ENCODE results near the gene PPP1CB. TPM values are rescaled to one million over a fixed set of nuclear protein-coding genes. Genes with fewer than 3 reads are reported as not detected.

PPP1CB gene
- total RNA-seq, 1 experiment from 2014 or later, result 180 TPM

DNA sequence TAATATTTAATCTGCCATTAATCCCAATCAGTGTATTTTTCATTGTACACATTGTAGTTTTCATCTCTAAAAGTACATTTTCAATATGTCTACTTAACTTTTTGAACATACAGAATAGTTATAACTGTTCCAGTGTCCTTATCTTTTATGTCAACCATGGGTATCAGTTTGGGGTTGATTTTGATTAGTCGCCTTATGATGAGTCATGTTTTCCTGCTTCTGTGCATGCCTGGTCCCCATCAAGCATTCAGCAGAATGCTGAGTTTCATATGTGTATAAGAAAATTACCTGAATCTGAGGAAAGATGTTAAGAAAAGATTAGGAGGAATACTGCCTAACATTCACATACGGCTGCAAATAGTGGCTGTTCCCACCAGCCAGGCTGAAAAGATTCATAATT is 76.8 kb downstream of the PPP1CB start:
- Histone ChIP-seq H3K27me3 (ENCODE audit: control insufficient read depth, insufficient read depth, low read length) (no peaks in the 10 kb centered on the region), H3K36me3 (ENCODE audit: control insufficient read depth, insufficient read depth, low read length) (no peaks in the 10 kb centered on the region), H3K27ac (ENCODE audit: low read length) (no peak overlapping the region), H3K9me3 (ENCODE audit: control insufficient read depth, insufficient read depth, low read depth, low read length) (no peaks in the 10 kb centered on the region), H3K4me3 (ENCODE audit: low read depth in 2 of 2, low read length in 2 of 2) (no peak overlapping the region), H3K4me1 (ENCODE audit: control insufficient read depth, insufficient read depth, low read length) (no peaks in the 10 kb centered on the region)
- intact Hi-C loops (cut with micrococcal nuclease; ENCODE audit: unreplicated experiment), result no loop called here
- ChIA-PET CTCF (no interaction called here), POLR2A (no interaction called here)
- DNase-seq (ENCODE audit: low read depth, low spot score) (no peak), ATAC-seq (no peak)
- no TSS peak for BruUV-seq (replicated peaks)
- in situ Hi-C loops (cut with HindIII; ENCODE audit: low pct_unique_long_range_greater_than_20kb, low sequenced_read_pairs), result no loop called here
- TF ChIP-seq, protein P1, sequence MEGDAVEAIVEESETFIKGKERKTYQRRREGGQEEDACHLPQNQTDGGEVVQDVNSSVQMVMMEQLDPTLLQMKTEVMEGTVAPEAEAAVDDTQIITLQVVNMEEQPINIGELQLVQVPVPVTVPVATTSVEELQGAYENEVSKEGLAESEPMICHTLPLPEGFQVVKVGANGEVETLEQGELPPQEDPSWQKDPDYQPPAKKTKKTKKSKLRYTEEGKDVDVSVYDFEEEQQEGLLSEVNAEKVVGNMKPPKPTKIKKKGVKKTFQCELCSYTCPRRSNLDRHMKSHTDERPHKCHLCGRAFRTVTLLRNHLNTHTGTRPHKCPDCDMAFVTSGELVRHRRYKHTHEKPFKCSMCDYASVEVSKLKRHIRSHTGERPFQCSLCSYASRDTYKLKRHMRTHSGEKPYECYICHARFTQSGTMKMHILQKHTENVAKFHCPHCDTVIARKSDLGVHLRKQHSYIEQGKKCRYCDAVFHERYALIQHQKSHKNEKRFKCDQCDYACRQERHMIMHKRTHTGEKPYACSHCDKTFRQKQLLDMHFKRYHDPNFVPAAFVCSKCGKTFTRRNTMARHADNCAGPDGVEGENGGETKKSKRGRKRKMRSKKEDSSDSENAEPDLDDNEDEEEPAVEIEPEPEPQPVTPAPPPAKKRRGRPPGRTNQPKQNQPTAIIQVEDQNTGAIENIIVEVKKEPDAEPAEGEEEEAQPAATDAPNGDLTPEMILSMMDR (IDR thresholded peaks at IDR 0.05), result no peak
- TF ChIP-seq POLR2AphosphoS5 (IDR thresholded peaks at IDR 0.05; ENCODE audit: low read depth, low read length), result no peak
- TF ChIP-seq TCF7L2 (IDR thresholded peaks at IDR 0.05; ENCODE audit: low read depth, low read length), result no peak
- TF ChIP-seq SIN3A (IDR thresholded peaks at IDR 0.05; ENCODE audit: borderline replicate concordance, insufficient read depth, low read depth, low read length), result no peak
- TF ChIP-seq, protein P2, sequence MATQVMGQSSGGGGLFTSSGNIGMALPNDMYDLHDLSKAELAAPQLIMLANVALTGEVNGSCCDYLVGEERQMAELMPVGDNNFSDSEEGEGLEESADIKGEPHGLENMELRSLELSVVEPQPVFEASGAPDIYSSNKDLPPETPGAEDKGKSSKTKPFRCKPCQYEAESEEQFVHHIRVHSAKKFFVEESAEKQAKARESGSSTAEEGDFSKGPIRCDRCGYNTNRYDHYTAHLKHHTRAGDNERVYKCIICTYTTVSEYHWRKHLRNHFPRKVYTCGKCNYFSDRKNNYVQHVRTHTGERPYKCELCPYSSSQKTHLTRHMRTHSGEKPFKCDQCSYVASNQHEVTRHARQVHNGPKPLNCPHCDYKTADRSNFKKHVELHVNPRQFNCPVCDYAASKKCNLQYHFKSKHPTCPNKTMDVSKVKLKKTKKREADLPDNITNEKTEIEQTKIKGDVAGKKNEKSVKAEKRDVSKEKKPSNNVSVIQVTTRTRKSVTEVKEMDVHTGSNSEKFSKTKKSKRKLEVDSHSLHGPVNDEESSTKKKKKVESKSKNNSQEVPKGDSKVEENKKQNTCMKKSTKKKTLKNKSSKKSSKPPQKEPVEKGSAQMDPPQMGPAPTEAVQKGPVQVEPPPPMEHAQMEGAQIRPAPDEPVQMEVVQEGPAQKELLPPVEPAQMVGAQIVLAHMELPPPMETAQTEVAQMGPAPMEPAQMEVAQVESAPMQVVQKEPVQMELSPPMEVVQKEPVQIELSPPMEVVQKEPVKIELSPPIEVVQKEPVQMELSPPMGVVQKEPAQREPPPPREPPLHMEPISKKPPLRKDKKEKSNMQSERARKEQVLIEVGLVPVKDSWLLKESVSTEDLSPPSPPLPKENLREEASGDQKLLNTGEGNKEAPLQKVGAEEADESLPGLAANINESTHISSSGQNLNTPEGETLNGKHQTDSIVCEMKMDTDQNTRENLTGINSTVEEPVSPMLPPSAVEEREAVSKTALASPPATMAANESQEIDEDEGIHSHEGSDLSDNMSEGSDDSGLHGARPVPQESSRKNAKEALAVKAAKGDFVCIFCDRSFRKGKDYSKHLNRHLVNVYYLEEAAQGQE (IDR thresholded peaks at IDR 0.05; ENCODE audit: insufficient read depth in 1 of 2, low read depth in 2 of 2, low read length in 1 of 2), result no peak

GRCh38 chr2:28833740-28834470 is 82.3 kb downstream of the PPP1CB start:
- Histone ChIP-seq H3K36me3 (ENCODE audit: control insufficient read depth, insufficient read depth, low read length) (no peaks in the 10 kb centered on the region), H3K27me3 (ENCODE audit: control insufficient read depth, insufficient read depth, low read length) (no peaks in the 10 kb centered on the region), H3K27ac (ENCODE audit: low read length) (no peak overlapping the region), H3K4me3 (ENCODE audit: low read depth in 2 of 2, low read length in 2 of 2) (no peak overlapping the region), H3K9me3 (ENCODE audit: control insufficient read depth, insufficient read depth, low read depth, low read length) (no peaks in the 10 kb centered on the region), H3K4me1 (ENCODE audit: control insufficient read depth, insufficient read depth, low read length) (no peaks in the 10 kb centered on the region)
- ChIA-PET POLR2A (no interaction called here), CTCF (no interaction called here)
- ATAC-seq, result no peak
- TF ChIP-seq, protein P2 (IDR thresholded peaks at IDR 0.05; ENCODE audit: insufficient read depth in 1 of 2, low read depth in 2 of 2, low read length in 1 of 2), result no peak
- in situ Hi-C loops (cut with HindIII; ENCODE audit: low pct_unique_long_range_greater_than_20kb, low sequenced_read_pairs), result no loop called here
- intact Hi-C loops (cut with micrococcal nuclease; ENCODE audit: unreplicated experiment), result no loop called here
- DNase-seq (ENCODE audit: low read depth, low spot score), result no peak
- no TSS peak for BruUV-seq (replicated peaks)
